HT1080 (cell line): Measurements from ENCODE around the gene CCSER1. TPM values are rescaled to one million over a fixed set of nuclear protein-coding genes. Genes with fewer than 3 reads are reported as not detected.

Experiments
- DNase-seq: peaks from one replicate; pipeline ENCODE4 v3.0.0-alpha.2; 2015; ENCODE audit warnings: low read depth
- polyA plus RNA-seq, 2 experiments: library from polyadenylated mRNA; depleted of rRNA; stranded (reverse); fragments of >200 nt; gene quantifications; 2 replicates each; pipeline ENCODE4 v1.2.3, GENCODE V29; 2015
- total RNA-seq: library from RNA; depleted of rRNA; stranded (reverse); fragments of >200 nt; shearing (Covaris generic); gene quantifications from 2 replicates; pipeline ENCODE4 v1.2.3, GENCODE V29; 2014; rRNA removed

CCSER1 gene
- 0.16 TPM in 1 of 2 replicates, not detected in the other for total RNA-seq
- polyA plus RNA-seq (2015; cell fraction: cytosol; rRNA removed) = not detected in 2 replicates
- not detected in 2 replicates for polyA plus RNA-seq (2015; cell fraction: nucleus; rRNA removed)

DNA sequence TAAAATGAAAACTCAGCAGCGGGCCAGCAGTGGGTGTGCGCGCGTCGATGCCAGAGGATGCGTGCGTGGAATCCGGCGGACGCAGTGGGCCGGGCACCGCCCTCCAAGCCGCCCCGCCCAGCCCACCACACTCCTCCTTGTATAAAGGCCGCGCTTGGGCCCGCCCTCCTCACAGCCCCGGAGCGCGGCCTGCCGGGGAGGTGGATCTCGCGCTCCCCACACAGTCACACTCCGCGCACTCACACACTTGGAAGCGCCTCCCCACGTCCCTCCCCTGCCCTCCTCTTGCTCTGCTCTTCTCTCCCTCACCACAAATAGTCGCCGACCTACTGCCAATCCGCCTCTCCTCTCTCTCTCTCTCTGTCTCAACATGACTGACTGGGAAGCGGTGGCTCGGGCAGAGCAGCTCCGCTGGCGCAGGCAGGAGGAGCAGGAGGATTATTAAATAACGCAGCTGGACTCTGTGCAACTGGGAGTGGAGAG is at the start of gene CCSER1:
Gene CCSER1 (plus strand): TSS at position 172 of the 483 bp plus-strand sequence.
- DNase-seq = no peak

DNA sequence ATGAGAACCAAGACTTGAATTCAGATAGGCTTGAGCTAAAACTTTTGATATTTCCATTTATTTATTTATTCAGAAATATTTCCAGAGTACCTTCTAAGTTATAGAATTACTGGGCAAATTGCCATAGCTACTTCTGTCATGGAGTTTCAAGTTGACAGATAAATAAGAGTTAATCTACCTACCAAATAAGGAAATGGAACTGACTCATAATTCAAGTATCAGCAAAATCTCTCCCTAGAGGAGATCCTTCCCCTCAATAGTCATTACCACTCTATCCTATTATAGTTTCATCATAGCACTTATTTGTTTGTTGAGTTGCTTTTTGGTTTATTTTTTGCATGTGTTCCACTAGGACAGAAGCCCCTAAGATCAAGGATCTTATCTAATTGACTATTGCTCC is 48.8 kb upstream of the CCSER1 start:
- DNase-seq = peak; percentile 40

DNA sequence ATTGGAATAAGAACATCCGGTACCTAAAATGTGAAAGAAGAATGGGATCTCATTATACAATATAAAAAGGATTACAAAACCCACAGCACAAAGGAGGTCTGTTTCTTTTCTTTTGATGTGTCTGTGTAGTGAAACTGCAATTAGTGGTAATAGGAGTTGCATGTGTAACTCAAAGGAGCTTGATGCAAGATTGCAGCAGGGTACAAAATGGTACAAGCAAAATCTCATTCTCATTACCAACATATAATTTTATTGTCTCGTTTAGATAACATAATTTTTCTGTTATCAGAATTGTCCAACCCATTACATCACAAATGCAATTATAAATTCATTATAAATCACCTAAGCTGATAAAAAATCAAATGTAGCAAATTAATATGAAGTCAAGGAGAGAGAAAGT is 47.1 kb upstream of the CCSER1 start:
- DNase-seq = no peak

DNA sequence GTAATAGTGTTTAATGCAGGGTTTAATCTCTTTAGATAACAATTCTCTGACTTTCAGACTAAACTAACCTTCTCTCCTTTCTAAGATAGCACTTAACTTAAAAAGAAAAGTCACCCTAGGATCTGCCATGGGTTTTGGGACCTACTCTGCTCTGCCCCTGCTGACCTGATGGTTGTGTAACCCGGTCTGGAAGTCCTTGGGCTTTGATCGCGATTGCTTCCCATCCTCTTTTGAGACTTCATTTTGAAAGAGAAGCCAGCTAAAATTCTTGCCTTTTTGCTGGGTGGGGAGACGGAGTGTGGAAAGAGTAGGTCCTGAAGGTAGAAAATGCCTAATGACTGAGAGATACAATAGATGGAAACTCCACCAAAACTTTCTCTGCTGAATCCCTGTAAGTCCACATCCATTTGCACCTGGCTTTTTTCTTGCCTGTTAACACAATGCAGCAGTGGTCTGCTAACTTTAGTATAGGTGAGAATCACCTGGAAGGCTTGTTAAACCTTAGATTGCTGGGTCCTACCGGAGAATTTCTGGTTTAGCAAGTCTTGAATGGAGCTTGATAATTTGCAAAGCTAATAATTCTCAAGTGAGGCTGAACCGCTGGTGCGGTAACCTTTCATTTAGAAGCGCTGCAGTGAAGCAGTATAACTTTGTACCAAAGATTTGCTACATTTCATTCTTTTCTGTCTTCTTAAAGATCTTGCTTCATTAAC is 45.6 kb upstream of the CCSER1 start:
- no peak for DNase-seq

DNA sequence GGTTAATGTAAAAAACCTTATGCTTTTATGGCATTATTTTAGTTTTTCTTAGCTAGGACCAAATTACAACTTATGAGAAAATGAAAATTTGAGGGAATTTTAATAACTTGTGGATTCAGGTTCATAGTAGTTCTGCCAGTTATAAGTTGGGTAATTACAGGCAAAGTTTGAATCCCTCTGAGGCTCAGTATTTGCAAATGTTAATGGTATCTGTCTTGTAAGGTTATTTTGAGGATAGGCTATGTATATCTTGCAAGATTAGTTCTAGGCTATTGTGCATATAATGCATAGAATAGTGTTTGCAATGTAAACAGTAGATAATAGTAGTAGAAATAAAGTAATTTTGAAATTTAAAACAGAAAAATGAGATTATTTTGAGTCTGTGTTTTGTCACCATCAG is 44.7 kb upstream of the CCSER1 start:
- DNase-seq = no peak

DNA sequence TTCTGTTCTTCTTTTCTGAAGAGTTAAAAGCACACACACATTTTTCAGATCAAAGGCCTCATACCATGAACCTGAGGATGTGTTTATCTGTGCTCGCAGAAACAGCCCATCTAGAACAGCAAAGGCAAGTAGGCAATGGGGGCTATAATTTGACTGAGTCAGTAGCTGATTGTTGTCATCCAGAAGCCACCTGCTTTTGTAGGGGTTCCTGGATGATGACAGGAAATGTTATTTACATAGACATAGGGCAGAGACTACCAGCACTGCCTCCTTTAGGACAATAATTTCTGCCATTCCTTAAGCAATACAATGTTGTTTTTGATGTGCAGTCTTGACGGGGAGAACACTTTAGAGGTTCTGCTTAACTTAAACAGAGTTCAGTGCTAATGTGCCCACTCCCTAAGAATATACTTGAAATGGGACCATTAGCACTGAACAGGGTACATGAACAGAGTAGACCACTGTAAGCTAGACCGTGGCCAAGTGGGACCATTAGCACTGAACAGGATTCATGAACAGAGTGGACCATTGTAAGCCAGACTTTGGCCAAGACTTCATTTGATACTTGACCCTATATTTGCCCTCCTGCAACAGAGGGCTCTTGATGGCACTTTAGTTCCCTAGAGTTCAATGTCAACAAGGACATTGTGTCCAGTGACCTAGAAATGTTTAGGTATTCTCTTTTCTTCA is 42.8 kb upstream of the CCSER1 start:
- DNase-seq = no peak

DNA sequence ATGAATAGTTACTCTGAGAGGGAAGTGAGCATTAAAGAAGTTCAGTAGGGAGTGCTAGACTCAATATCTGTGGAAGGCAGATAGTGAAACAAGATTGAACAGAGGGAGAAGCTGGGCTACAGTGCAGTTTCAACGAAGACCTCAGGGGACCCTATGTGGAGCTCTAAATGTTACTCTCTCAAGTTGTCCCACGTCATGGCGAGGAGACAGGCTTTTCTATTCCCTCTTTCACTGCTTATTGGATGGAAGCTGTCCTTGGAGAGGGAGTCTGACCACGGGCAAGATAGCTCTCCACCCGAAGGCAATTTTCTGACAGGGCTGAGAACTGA is 42.3 kb upstream of the CCSER1 start:
- no peak for DNase-seq

DNA sequence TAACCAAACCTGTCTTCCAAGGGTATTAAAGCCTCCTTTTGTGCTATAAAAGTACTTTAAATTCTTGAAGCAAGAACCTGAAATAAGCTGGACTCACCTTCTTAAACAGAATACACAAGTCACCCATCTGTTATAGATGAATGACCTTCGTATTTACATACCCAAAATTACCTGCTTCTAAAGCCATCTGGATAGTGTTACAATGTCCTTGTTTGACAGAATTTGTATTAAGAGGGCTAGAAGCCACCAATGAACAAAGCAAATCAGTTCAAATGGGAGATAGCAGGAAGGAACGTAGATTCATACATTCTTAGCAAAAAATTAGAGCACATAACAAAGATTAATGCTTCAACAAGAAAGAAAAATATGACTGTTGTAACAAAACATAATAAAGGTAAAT is 33.7 kb upstream of the CCSER1 start:
- DNase-seq = no peak

DNA sequence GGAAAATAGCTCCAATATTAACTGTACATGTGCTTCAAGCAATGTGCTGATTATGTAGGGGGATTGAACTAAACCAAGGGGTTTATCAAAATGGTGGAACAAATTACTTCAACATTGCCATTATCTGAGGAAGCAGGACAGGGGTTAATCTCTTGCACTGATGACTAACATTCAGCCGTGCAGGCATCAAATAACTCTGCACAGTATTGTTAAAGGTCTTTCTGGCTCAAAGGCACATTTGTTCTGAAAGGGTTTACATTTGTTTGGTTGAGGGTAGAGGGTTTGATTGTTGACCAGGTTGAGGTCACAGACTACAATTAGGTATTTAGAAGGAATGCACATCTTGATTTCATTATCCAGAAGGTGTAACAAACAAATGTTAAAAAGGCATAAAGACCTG is 32.2 kb upstream of the CCSER1 start:
- peak; percentile 29 for DNase-seq

DNA sequence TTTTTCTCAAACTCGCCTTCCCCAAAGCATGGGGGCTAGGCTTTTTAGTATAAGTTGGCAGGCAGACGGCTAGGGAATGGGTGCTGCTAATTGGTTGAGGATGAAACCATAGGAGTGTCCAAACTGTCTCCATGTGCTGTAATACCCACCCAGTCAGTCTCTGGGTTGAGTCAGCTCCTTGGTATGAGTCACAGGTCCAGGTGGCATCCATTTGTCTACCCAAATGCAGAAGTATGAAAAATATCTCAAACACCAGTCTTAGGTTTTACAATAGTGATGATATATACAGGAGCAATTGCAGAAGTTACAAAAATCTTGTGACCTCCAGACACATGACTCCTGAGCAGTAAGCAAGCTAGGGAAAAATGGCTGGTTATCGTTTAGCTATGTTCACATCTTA is 27.4 kb upstream of the CCSER1 start:
- peak; percentile 81 for DNase-seq

DNA sequence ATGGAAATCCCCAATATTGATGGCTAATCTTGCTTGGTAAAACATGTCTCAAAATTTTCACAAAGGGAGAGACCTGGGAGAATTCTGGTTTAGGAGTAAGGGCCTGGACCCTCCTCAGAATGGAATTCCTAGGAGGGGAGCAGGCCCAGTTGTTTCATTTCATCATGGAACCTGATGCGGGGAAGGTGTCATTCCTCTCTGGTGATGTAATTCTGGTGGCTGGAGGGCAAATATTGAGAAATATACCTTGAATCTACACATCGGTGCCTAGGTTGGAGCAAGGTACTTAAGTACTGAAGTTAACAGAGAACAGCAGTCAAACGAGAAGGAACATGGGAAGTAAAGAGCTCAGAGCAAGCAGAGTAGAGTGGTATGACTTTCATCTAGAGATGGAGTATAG is 23.2 kb upstream of the CCSER1 start:
- no peak for DNase-seq

DNA sequence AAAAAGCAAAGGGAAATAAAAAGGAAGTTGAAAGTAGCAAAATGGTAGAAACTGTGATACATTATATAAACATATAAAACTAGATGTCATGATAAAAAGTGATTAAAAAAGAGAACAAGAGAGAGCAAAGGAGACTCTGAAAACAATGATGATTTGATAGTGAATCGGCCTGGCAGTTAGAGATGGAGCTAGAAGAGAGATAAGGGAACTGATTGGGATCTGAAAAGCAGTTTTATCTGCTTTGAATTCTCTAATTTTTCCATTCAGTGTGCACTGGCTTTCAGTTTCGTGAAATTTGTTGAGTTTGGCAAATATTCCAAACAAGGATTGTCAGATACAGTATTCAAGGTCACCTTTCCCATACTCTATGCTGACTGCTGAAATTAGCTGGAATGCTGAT is 21.9 kb upstream of the CCSER1 start:
- no peak for DNase-seq

DNA sequence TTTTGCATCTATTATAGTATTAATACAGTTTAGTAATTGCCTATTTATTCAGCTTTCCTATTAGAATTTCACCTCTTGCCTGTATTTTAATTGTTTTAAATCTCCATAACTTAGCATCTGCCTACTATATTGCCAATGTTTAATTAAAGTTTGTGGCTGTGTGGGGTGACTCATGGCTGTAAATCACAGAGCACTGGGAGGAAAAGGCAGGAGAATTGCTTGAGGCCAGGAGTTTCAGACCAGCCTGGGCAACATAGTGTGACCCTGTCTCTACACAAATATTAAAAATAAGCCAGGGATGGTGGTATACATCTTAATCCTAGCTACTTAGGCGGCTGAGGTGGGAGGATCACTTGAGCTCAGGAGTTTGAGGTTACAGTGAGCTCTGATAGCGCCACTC is 14.5 kb upstream of the CCSER1 start:
- DNase-seq = peak; percentile 50

DNA sequence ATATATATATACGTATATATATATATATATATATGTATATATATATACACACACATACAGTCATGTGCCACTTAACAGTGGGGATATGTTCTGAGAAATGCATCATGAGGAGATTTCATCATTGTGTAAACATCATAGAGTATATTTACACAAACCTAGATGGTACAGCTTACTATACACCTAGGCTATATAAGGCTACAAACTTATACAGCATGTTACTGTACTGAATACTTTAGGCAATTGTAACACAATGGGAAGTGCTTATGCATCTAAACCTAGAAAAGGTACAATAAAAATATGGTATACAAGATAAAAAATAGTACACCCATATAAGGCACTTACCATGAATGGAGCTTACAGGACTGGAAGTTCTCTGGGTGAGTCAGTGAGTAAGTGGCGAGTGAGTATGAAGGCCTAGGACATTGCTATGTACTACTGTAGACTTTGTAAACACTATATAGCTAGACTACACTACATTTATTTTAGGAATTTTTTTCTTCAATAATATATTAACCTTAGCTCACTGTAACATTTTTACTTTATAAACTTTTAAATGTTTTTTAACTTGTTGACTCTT is 13.2 kb upstream of the CCSER1 start:
- DNase-seq = no peak

DNA sequence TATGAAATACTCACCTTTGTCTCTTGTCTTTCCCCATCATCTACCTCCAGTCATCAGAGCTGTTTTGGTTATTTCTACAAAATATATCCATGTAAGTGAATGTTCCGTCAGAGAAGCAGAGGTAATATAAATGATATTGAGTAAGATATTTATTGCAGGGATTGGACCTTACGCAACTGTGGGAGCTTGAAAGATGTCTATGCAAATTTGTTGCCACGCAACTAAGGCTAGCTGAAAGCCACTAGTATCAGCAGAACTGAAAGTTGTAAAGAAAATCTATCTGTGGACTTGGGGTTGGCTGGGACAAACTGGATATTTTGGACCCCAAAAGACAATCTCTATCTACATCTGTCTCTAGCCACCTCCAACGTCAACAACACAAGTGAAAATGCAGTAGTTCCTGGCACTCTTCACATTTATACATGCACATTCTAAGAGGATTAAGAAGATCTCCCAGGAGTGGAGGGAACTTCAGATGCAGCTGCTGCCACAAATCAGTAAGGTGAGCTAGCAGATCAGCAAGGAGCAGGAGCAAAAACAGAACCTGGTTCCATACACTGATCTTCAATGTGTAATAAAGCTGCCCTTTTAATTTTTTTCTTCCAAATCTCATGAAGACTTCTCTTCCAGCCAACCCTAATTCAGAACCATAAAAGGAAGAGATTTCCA is 8.5 kb upstream of the CCSER1 start:
- no peak for DNase-seq

DNA sequence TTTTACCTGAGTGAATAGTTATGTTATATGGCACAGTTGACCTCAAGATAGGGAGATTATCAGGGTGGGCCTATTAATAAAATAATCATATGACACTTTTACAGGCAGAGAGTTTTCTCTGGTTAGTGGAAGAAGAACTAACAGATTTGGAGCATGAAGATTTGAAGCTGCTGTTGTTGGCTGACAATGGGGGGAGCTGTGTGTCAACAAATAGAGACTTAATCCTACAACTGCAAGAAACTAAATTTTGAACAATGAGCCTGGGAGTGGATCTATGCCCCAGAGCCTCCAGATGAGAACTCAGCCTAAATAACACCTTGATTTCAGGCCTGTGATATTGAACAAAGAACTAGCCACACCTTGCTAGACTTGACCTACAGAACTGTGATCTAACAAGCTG is 7.2 kb upstream of the CCSER1 start:
- DNase-seq = no peak

DNA sequence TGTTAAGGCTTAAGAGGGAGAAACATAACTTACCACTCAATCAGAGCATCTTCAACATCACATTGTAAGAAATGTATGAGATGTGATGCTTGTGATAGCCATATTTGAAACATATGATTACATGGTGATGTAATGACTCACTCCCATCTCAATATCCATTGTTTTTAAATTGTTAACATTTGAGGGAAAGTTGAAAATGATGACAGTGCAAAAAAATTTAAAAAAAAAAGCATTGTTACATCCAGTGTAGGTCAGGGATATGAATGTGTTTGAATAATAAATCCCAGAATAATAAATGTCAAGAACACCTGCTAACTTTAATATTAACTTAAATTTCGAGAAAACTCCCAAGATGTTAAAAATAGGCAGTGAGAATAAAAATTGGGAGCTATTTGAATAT is 6.4 kb upstream of the CCSER1 start:
- no peak for DNase-seq

DNA sequence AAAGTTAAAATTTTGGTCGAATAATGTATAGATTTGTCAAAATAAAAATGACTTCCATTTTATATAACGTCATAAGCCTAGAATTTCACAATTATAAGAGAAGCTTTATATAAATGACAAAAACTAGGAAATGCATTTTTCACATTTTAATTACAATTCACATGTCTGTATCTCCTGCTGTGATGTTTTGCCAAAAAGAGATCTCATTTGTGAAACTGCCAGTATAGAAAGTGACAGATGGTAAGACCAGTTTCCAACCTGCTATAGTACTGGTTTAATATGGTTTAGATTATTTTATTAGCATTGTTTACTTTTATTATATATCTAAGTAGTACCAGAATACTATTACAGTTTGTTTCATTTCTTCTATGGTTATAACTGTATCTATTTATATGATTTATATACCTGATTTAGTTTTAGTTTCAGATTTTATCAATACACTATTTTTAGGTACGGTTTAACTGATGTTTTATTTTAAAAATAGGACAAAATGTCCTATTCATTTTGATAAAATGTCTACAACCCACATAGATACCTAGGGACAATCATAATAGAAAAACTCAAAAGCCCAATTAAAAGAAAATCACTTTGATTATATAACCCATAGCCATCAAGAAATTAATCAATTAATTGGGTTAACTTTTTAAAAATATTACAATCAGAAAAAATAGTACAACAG is 5.4 kb upstream of the CCSER1 start:
- no peak for DNase-seq

DNA sequence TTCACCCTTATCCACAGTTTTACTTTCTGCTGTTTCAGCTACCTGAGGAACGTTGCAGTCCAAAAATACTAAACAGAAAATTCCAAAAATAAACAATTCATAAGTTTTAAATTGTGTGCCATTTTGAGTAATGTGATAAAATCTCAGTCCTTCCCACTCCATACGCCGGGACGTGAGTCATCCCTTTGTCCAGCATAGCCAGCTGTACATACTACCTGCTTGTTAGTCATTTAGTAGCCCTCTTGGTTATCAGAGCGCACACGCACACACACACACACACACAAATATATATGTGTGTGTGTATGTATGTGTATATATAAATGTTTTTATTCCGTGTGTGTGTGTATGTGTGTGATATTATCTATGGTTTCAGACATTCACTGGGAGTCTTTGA is 4.8 kb upstream of the CCSER1 start:
- peak; percentile 77 for DNase-seq

DNA sequence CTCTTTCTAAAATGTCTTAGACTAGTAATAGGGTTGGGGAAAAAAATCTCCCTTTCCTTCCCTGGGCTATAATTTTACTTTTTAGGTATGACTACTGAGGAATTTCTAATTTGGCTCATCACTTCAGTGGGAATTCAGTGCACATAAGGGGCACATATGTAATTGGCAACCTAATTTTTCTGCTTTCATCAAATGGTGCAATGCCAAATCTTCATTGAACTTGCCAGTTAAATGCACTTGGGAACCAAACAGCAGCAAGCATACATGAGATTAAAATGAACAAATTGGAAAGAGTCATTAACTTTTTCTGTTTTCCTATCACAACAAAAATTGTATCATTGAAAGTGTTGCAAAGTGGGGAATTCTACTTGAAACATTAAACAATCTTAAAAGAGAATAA is 2.9 kb upstream of the CCSER1 start:
- no peak for DNase-seq

DNA sequence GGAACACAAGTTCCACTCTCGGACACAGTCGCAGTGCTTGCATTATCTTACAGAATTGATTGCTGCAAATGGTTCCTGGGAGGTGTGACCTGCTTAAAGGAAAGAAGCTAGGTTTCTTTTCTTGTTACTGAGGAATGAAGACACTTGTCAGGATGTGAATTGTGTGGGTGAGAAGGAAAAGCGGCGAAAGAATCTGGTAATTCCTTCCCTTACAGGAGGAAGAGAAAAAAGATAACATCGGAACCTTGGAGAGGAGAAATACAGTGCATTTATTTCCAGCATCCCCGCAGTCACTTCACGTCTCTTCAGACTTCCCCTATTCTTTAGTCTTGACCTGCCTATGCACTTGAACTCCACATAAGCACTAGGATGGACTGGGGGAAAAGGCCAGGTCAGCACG is 389 bp upstream of the CCSER1 start:
- no peak for DNase-seq
